Islet of Langerhans (tissue), 1 donor: ENCODE data around the gene SLC48A1.

Experiments
- FAIRE-seq: peaks from one replicate; lab custom pipeline; 2011; peaks lifted over from hg19 to GRCh38; lab: Jason Lieb, UNC

The SLC48A1 gene

DNA sequence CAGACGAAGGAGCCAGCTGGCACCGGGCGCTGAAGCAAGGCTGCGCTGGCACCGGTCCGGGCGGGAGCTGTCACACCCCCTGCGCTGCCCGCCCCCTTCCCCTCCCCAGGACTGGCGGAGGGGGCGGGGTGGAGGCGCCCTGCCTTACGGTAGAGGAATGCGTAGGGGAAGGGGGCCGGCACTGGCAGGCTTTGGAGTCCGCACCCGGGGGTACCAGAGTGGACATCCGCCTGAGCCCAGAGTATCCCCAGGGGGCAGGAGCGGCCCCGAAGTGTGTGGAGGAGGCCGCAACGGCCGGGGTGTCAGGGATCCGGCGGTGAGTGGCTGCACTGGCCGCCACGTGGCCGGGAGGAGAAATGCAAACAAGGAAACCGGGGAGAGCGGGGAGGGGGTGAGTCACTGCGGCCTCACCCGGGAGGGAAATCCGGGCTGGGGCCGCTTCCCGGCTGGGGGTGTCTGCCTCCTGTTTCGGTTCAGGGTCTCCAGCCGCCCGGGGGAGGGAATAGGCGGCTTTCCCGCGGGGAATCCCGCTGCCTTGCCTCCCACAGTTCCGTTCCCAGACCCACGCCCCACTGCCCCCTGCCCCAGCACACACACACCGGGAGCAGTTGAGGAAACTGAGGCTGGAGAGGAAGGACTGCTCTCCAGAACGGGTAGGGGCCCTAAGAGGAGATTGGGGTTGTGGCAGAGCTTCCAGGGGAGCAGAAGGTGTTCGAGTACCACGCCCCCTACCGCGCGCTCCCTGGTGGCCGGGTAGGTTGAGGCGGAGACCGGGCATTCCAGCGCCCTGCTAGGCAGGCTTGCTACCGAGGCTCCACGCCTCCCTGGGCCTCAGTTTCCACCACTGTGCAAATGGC is 14.0 kb upstream of the SLC48A1 start, which contains the start of gene RAPGEF3:
Gene RAPGEF3 (minus strand): TSS at position 47 of the 857 bp plus-strand sequence. CDS start 324 bp downstream, outside the sequence.
- FAIRE-seq, result no peak

DNA sequence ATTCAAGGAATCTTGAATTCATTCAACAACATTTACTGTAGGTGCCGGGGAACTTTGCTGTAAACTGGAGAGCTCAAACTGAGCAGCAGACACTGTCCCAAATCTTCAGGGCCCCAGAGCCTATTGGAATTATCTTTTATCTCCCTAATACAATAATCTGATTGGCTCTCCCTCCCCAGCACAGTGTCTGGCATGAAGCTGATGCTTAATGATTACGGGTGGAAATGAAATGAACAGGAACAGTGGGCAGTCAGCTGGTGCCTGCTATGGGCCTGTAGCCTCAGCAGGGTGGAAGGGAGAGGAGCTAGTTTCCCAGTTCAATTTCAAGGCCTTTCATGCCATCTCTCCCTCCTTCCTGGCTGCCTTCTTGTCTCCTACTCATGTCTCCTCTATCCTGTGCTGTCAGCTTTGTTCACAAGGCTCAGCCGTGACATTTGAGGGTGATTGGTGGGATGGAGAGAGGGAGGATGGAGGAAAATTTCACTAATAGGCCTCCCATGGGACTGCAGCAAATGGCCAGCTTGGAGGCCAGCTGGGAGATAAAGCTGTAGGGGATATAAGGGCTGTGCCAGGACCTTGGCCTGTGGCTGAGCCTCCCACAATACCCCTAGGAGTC is 10.1 kb upstream of the SLC48A1 start:
- no peak for FAIRE-seq

DNA sequence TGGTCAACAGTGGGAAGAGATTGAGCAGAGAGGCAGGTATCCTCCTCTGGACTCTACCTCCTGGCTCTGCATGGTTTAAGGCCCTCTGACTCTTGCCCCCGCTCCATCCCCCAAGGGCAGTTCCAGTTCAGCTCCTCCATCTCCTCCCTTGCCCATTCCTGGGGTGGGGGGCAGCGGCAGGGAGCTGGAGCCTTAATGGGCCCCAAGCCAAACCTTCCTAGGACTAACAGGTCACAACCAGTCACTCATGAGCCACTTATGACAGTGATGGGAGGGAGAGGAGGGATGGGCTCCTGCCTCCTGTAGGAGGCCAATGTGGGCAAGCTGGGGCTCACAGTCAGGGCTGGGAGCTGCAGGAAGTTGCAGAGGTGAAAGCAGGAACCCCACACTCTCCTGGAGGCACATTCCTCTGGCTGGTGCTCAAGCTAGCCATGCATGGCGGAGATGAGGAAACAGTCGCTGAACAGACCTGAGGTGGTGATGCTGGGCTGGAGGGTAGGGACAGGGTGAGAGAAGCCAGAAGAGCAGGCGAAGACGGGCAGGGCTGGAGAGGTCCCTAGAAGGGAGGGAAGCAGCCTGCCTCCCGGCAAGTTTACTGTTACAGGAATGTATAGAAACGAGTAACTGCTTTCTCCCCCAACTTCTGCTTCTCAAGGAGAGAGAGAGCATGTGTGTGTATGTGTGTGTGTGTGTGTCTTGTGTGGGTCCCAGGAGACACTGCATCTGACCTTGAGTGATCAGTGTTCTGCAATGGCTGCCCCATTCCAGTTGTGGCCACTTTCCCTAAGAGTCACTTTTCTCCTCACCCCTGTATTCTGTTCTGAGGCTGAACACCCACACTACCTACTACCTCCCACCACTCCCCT is 9.3 kb upstream of the SLC48A1 start:
- FAIRE-seq, result no peak

DNA sequence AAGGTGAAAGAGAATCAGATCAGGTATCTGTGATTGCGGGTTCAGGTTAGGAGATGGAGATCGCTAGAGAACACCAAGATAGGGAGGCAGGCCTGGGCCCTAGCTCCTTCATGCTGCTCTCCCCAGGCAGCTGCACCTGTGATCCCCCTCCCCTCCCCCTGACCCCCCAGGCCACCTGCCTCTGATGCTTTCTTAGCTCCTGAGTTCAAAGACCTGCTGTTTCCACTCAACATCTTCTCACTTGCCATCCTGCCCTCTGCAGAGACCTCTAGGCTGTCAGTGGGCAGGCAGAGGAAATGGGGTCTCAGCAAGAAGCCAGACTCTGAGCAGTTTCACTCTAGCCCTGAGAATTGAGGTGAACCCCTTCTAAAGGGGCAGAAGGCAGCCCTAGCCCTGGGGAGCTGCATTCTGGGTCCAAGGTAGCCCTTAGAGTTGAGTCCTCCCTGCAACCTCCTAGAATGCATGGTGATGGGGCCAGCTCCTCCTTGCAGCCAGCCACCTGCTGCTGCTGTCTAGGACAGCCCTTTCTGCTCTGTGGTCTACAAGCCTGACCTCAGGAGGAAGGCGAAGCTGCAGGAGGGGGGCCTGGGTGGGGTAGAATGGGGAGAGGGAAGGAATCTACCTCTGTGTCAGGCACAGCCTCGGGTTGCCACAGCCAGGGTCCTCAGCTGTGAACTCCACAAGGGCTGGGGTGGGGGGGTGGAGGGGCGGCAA is 6.4 kb upstream of the SLC48A1 start:
- FAIRE-seq, result no peak

DNA sequence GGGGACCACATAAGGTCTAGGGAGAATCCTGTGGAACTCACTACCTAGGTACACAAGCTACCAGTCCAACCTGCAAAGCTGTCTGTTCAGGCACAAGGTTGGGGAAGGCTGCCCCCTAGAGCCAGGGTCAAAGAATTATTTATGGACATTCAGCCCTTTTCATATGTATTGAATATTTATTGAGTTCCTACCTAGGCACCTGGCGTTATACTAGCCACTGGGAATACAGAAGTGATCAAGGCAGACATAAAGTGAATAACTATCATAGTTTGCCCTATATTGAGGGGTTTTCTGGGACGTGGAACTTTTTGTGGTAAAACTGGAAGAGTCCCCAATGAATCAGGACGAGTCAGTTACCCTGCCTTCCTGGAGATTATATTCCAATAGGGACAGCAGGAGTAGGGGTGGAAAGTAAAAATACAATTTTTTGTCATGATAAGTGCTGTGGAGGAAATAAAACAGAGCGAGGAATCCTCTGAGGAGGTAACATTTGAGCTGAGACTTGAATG is 5.8 kb upstream of the SLC48A1 start:
- no peak for FAIRE-seq

DNA sequence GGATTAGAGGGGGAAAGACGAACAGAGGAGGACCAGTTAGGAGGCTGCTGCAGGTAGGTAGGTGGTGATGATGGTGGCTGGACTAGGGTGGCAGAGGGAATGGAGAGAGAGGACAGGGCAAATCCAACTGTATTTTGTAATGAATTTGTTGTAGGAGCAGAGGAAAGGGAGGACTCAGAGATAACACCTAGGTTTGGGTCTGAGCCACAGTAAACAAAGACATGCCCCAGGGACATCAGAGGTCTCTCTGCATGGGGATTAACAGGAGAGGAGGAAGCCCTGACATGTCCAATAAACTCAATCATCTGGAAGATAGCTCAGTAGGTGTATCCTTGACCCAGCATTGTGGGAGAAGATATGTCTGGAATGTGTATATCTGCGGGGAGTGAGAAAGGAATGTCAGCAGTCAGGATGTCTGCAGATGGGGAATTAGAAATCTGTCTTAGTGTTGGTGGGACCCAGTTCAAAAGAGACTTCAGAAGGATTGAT is 4.7 kb upstream of the SLC48A1 start:
- no peak for FAIRE-seq

DNA sequence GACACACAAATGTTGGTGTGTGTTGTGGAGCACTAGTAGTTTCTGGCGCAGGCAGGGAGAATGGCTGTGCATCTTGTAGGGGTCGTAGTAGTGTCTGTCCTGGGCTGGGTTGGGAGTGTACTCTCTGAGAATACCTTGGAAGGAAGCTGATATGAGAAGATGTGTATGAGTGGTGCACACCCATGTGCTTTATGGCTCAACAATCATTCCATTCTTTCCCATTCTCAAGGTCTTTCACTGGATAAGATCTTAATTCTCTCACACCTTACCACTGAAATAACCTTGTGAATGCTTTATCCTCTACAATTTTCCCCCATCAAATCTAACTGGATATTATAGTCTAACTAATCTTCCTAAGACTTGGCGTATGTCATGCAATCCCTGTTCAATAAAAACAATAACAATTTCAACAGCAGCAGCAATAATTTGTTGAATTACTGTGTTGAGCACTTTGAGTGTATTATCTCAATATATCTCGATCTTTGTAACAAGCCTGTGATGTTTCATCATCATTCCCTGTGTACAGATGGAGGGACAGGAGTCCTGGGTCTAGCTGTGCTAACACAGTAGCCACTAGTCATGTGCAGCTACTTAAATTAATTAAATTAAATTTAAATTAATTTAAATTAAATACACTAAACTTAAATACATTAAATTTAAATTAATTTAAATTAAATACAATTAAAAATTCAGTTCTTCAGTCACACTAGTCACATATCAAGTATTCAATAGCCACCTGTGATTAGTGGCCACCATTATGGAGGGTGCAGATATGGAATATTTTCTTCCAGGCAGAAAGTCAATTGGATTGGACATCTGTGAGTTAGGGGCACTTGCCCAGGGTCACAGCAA is 3.6 kb upstream of the SLC48A1 start:
- no peak for FAIRE-seq

DNA sequence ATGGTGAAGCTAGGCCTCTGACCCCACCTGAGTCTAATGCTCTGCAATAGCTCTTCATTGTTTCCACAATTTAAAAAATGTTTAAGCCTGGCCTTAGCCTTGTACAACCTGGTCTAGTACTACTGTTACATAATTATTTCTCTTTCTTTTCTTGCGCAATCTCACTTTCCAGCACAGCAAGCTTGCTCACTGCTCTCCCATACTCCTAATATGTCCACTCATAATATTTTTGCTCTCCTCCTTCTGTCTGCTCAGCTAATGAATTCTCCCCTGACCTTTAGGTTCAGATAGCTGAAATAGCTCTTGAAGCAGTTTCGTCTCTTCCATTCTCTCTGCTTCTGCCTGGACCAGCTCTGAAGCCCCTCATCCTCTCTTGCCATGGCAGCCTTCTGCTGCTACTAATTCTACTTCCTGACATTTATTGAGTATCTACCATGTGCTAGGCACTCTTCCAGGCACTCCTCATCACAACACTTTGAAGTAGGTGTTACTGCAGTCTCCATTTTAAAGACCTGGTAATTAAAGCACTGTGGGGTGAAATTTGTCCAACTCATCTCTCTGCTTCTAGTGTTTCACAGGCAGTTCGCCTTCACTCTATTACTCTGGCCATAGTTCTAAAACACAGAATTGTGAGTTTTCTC is 2.8 kb upstream of the SLC48A1 start:
- no peak for FAIRE-seq

DNA sequence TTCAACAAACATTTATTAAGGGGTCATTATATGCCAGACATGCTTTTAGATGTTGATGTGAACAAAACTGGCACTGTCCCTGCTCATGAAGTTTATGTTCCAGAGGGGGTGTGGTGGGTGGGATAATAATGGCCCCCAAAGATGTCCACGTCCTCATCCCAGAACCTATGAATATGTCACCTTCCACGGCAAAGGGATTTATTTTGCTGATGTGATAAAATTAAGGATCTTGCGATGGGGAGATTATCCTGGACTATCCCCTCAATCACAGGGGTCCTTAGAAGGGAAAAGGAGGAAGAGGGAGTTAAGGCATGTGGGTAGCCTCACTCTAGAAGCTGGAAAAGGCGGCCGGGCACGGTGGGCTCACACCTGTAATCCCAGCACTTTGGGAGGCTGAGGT is 1.7 kb upstream of the SLC48A1 start:
- FAIRE-seq, result no peak

DNA sequence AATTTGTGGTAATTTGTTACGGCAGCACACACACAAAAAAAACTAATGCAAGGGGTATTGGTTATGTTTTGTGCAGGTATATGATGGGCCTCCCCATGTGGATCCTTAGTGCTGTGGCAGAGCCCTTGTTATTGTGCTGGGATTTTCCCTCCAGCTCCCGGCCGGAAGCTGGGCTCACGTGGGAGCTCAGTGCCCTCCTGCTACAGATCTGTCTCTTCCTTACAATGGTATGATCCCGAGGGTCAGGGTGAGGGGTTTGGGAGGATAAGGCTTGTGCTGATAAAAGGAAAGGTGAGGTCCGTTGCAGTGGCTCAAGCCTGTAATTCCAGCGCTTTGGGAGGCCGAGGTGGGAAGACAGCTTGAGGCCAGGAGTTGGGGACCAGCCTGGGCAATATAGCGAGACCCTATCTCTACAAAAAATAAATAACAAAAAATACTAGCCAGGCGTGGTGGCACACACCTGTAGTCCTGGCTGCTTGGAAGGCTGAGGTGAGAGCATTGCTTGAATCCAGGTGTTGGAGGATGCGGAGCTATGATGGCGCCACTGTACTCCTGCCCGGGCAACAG is 861 bp upstream of the SLC48A1 start:
- no peak for FAIRE-seq

DNA sequence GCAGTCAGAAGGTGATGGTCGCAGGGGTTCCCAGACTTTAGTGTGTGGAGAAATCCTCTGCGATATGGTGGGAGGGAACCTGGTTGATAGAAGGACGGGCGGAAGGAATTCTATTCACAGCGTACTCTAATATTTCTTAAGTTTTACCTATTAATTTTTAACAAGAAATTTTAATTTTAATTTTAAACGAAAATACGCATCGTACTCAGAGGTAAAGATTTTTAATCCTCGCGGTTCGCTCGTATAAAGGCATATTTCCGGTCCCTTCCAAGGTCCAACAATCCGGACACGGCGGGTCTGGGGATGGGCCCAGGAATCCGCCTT is 338 bp upstream of the SLC48A1 start:
- FAIRE-seq, result no peak

DNA sequence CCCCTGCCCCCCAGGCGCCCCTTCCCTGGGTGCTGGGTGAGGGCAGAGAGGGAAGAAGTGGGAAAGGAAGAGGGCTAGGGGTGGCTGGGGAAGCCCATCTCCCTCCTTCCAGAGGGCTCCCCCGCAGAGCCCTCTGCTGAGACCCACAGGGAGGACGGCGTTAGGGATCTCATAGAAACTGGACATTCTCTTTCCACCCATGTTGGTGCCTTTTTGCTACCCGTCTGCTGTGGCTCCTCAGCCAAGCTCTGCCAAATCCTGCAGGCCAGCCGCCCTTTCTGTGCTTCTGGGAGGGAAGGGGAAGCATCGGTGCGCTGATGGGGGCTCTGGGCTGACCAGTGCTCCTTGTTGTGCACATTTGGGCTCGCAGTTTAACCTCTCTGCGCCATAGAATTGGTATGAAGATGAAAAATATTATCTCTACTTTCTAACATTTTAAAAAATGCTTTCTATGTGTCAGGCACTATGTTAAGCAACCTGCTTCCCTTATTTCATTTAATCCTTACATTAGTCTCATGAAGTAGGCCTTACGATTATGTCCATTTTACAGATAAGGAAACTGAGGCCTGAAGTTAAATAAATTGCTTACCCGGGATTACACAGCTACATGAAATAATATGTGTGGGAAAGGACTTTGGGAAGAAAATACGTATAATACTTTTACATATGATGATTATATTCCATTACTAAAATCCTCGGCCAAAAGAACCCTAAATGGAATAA is 981 bp downstream of the SLC48A1 start:
- no peak for FAIRE-seq

DNA sequence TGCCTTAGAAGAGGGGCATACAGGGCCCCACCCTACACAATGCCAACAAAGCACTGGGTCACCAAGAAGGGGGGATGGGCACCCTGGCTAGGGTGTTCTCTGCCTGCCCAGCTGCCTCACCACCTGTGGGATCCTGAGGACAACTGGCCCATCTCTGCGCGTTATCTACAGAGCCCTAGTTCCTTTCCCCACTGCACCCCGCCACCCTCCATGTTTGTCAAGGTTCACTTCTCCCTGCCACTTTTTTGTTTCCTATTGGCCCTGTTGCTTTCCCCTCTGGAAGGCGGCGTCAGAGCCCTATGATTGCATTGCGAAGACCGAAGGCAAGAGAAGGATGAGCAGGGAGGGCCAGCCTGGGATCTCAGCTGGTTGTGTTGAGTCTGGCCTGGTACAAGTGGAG is 1.6 kb downstream of the SLC48A1 start:
- no peak for FAIRE-seq

DNA sequence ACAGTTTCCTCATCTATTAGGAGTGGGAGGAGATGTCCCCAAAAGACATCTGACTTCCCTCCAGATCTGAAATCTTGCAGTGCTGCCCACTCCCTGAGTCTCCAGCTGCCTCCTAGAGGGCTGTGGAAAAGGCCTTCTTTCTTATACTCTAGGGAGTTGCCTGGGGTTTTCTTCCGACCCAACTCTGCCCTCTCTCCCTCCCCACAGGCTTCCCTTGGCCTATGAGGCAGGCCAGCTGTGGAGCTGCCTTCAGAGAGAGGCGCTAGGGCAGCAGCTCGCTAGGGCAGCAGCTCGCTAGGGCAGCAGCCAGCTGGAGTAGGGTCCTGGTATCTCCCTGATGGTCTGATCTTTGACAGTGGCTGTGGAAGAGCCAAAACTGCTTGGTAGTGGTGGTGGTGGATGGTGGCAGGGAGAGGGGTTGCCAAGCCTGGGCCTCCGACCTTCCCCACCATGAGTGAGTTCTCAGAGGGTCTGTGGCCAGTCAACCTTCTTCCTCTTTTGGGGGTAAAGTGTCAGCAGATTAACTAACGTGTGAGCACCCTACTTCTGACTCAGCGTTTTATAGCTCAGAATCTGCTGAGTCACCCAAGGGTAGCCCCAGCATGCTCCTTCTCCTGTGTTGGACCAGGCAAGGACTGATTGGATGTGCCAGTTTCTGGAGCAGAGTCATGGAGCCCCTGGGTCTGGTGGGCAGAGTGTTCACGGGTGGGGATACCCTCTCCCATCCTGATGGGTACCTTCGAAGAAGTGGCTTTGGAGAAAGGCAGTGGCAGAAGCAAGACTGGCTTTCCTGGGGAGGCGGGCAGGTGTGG is 2.3 kb downstream of the SLC48A1 start:
- no peak for FAIRE-seq

DNA sequence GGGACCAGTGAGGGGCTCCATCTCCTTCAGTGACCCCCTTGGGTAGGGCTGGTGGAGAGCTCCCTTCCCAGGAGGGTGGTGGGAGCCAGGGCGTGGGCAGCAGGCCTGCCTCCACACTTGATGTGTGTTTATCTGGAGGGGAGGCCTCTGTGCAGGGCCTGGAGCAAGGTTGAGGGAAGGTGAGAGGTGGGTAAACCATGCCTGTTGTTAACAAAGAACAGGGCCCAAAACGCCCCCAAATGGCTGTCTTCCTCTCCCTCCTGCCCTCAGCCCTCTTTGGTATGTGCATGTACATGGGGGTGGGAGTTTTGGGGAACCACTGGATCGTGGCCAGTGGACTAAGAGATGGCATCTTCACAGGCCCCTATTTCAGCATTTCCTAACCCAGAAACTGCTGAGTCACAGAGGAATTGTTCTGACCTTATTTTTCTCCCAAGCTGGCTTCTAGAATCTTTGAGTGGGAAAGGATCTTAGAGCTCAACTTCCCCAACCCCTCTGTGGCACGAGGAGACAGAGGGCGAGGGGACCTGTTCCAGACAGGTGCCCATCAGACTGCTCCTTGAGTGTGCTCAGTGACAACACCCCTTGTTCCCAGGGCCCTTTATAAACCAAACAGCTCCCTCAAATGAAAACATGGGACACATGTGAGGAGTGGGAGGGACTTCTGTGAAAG is 3.6 kb downstream of the SLC48A1 start:
- FAIRE-seq, result no peak

DNA sequence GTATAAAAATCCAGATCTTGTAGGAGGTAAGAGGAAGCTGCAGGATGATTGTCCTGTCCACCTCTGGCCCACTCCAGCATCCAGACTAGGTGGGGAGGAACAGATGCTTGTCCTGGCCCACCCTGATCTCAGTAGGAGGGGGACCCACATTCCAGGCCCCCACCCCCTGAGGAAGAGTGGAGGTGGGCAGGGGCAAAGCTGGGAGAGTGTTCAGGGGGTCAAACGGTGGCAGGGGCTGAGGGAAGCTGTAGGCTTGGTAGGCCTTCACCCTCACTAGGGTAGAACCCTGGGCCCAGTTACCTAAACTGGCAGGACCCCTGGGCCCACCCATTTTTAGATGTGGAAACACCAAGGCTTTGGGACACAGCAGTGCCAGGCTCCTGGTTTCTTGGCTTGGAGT is 4.1 kb downstream of the SLC48A1 start:
- no peak for FAIRE-seq

DNA sequence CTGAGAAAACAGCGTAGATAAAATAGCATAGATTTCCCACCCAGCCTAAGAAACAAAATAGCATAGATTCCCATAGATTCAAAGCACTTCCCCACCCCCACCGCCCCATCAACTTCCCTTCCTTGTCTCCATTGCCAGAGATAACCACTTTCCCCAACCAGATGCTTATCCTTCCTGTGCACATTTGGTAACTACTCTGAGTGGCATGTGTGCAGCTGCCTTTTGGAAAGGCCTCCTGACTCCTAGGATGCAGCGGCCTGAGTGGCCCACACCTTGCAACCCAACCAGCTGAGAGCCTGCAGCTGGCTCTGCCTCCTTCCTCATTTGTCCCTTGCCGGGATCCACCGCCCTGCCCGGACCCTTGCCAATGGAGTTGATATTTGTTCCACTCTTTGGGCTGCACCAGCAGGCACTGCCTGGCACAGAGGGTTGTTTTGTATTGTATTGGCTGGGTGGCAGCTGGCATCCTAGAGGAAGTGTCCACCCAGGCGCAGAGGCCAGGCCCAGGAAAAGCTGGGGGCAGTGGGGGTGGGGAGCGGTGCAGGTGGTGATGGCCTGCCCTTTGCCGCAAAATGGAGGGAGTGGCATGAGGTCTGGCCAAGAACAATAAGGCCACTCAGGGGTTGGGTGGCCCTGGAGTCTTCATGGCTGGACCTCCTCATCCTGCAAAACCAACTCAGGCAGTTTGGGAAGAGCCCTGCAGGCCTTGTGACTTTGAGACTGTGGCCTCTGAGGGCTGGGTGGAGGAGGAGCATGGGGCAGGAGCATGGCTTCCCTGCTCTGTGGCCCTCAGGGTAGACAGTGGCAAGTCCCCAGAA is 4.9 kb downstream of the SLC48A1 start:
- no peak for FAIRE-seq
